HL-60 (cell line): ENCODE measurements around the gene MXD4.

ENCODE experiments used
- POLR2AphosphoS5 ChIP-seq: IDR thresholded peaks from 2 replicates; pipeline ENCODE4 v1.6.1; 2012; ENCODE audit warnings: low read depth
- TF ChIP-seq, protein P1 (sequence below): IDR thresholded peaks from one replicate; pipeline ENCODE4 v1.5.1; 2011; ENCODE audit warnings: low read length, control low read depth, inconsistent platforms; ENCODE audit not compliant: insufficient read depth

DNA sequence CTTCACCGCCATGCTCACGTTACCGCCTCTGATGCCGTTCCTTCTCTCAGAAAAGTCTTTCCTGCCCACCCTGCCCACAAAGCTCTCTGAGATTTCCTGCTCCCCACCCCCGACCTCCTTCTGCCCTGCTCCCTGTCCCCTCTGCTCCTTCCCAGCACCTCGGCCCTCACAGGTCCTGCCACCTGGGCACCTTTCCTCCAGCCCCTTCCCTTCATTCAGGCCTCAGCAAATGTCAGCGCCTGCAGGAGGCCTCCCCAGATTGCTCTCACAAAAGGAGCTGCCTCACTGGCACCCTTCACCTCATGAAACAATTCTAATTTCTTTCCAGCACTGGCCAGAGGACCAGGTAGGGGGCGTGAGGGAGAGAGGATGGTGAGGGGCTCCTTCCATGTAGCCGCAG, 33.6 kb upstream of the MXD4 start:
- TF ChIP-seq, protein P1, sequence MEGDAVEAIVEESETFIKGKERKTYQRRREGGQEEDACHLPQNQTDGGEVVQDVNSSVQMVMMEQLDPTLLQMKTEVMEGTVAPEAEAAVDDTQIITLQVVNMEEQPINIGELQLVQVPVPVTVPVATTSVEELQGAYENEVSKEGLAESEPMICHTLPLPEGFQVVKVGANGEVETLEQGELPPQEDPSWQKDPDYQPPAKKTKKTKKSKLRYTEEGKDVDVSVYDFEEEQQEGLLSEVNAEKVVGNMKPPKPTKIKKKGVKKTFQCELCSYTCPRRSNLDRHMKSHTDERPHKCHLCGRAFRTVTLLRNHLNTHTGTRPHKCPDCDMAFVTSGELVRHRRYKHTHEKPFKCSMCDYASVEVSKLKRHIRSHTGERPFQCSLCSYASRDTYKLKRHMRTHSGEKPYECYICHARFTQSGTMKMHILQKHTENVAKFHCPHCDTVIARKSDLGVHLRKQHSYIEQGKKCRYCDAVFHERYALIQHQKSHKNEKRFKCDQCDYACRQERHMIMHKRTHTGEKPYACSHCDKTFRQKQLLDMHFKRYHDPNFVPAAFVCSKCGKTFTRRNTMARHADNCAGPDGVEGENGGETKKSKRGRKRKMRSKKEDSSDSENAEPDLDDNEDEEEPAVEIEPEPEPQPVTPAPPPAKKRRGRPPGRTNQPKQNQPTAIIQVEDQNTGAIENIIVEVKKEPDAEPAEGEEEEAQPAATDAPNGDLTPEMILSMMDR = no peak
- TF ChIP-seq POLR2AphosphoS5 = no peak
